Stimulated activated naive CD8-positive, alpha-beta T cell treated with anti-CD3 and anti-CD28 coated beads, Interleukin-15, Interleukin-2, amounts not matched to agents 100 U/mL and 50 U/mL, for 24 hours (primary cell): ENCODE measurements around the gene ELL2.

Experiments used
- ATAC-seq: fragments of 150-1000 bp; cut with Tn5 transposase; one replicate; pipeline ENCODE4 v1.10.0; 2021
- DNase-seq: peaks from one replicate; pipeline ENCODE4 v3.0.0; 2021

ELL2 gene

GRCh38 chr5:95983080-95983479 is 21.4 kb upstream of the ELL2 start:
- no peak for ATAC-seq
- DNase-seq, result no peak

- ATAC-seq (no peak), DNase-seq (no peak)
Observed at GRCh38 chr5:95976606-95977005, 15.0 kb upstream of the ELL2 start.

- no peak for ATAC-seq
- DNase-seq, result no peak
Observed at GRCh38 chr5:95975703-95976102, 14.1 kb upstream of the ELL2 start.

GRCh38 chr5:95973793-95974325 is 12.2 kb upstream of the ELL2 start:
- DNase-seq, result no peak
- ATAC-seq, result peak; percentile 86

GRCh38 chr5:95972196-95972595 is 10.5 kb upstream of the ELL2 start:
- no peak for ATAC-seq

GRCh38 chr5:95970359-95970704 is 8.7 kb upstream of the ELL2 start:
- no peak for DNase-seq
- no peak for ATAC-seq

More at GRCh38 chr5:95972196-95972595, 10.5 kb upstream of the ELL2 start:
- DNase-seq, result no peak

GRCh38 chr5:95969651-95970358 is 8.2 kb upstream of the ELL2 start:
- ATAC-seq, result no peak
- no peak for DNase-seq

GRCh38 chr5:95969055-95969454 is 7.4 kb upstream of the ELL2 start:
- ATAC-seq (no peak), DNase-seq (no peak)

GRCh38 chr5:95967236-95967635 is 5.6 kb upstream of the ELL2 start:
- no peak for ATAC-seq
- DNase-seq, result no peak

GRCh38 chr5:95966005-95966404 is 4.4 kb upstream of the ELL2 start:
- DNase-seq, result no peak
- no peak for ATAC-seq

- peak; percentile 36 for DNase-seq
- ATAC-seq, result no peak
Observed at GRCh38 chr5:95963650-95964410, 2.2 kb upstream of the ELL2 start.

GRCh38 chr5:95962785-95963184 is 1.1 kb upstream of the ELL2 start:
- ATAC-seq, result no peak
- DNase-seq, result peak; percentile 28

- ATAC-seq (no peak), DNase-seq (no peak)
Observed at GRCh38 chr5:95962475-95962773, 773 bp upstream of the ELL2 start.

GRCh38 chr5:95960667-95961616 is 709 bp downstream of the ELL2 start:
- ATAC-seq, result peak; percentile 75
- peak; percentile 86 for DNase-seq

- DNase-seq (no peak), ATAC-seq (no peak)
Observed at GRCh38 chr5:95959888-95960666, 1.6 kb downstream of the ELL2 start.

- no peak for ATAC-seq
- DNase-seq, result no peak
Observed at GRCh38 chr5:95959051-95959887, 2.4 kb downstream of the ELL2 start.

- ATAC-seq, result no peak
- no peak for DNase-seq
Observed at GRCh38 chr5:95958310-95959014, 3.2 kb downstream of the ELL2 start.

- DNase-seq, result no peak
- ATAC-seq, result no peak
Observed at GRCh38 chr5:95957561-95958203, 4.0 kb downstream of the ELL2 start.

- ATAC-seq (no peak), DNase-seq (no peak)
Observed at GRCh38 chr5:95956900-95957293, 4.8 kb downstream of the ELL2 start.
